HUES48 (cell line): Measurements from ENCODE around the gene ERI3.

Source experiments
- H3K27ac ChIP-seq: one replicate; pipeline ENCODE4 v1.7.0; 2013; ENCODE audit warnings: low read depth, low read length, inconsistent platforms
- H3K27me3 ChIP-seq: 2 replicates; pipeline ENCODE4 v1.6.1; 2013; ENCODE audit warnings: mild to moderate bottlenecking, low read length; ENCODE audit not compliant: control insufficient read depth, insufficient read depth
- H3K36me3 ChIP-seq: 2 replicates; pipeline ENCODE4 v1.6.1; 2013; ENCODE audit warnings: low read length; ENCODE audit not compliant: control insufficient read depth, insufficient read depth
- H3K4me1 ChIP-seq: 2 replicates; pipeline ENCODE4 v1.6.1; 2013; ENCODE audit warnings: mild to moderate bottlenecking, low read length; ENCODE audit not compliant: control insufficient read depth, insufficient read depth
- H3K4me3 ChIP-seq: 2 replicates; pipeline ENCODE4 v1.5.1; 2013; ENCODE audit warnings: mild to moderate bottlenecking, low read depth, low read length
- H3K9ac ChIP-seq: 2 replicates; pipeline ENCODE4 v1.6.1; 2013; ENCODE audit warnings: mild to moderate bottlenecking, low read depth, low read length, moderate library complexity
- H3K9me3 ChIP-seq: 2 replicates; pipeline ENCODE4 v1.6.1; 2013; ENCODE audit warnings: low read length; ENCODE audit not compliant: control insufficient read depth, insufficient read depth

The ERI3 gene

GRCh38 chr1:44328671-44329416, 26.2 kb downstream of the ERI3 start:
- no peaks in the 10 kb centered on the region for H3K27me3 ChIP-seq
- H3K36me3 ChIP-seq, result no peaks in the 10 kb centered on the region; the same call in 1 of the 2 replicates
- peaks cover 27% of the 10 kb centered on the region for H3K4me1 ChIP-seq
- no peaks in the 10 kb centered on the region for H3K9me3 ChIP-seq
- H3K4me3 ChIP-seq, result no peak overlapping the region
- H3K27ac ChIP-seq, result peak overlapping the region; percentile 69
- no peak overlapping the region for H3K9ac ChIP-seq

- H3K9me3 ChIP-seq, result no peaks in the 10 kb centered on the region
- H3K27me3 ChIP-seq, result no peaks in the 10 kb centered on the region
- no peaks in the 10 kb centered on the region; the same call in 1 of the 2 replicates for H3K36me3 ChIP-seq
- H3K9ac ChIP-seq, result no peak overlapping the region
- no peak overlapping the region for H3K4me3 ChIP-seq
- peaks cover 27% of the 10 kb centered on the region for H3K4me1 ChIP-seq
- peak overlapping the region; percentile 69 for H3K27ac ChIP-seq
These were observed 27.2 kb downstream of the ERI3 start for GRCh38 chr1:44327679-44328491.

- Histone ChIP-seq H3K27ac (peak overlapping the region; percentile 69), H3K4me1 (peaks cover 27% of the 10 kb centered on the region), H3K9ac (no peak overlapping the region), H3K9me3 (no peaks in the 10 kb centered on the region), H3K4me3 (no peak overlapping the region), H3K27me3 (no peaks in the 10 kb centered on the region), H3K36me3 (peaks cover 3% of the 10 kb centered on the region; the same call in 1 of the 2 replicates)
These were observed 28.1 kb downstream of the ERI3 start for GRCh38 chr1:44326821-44327465.

DNA sequence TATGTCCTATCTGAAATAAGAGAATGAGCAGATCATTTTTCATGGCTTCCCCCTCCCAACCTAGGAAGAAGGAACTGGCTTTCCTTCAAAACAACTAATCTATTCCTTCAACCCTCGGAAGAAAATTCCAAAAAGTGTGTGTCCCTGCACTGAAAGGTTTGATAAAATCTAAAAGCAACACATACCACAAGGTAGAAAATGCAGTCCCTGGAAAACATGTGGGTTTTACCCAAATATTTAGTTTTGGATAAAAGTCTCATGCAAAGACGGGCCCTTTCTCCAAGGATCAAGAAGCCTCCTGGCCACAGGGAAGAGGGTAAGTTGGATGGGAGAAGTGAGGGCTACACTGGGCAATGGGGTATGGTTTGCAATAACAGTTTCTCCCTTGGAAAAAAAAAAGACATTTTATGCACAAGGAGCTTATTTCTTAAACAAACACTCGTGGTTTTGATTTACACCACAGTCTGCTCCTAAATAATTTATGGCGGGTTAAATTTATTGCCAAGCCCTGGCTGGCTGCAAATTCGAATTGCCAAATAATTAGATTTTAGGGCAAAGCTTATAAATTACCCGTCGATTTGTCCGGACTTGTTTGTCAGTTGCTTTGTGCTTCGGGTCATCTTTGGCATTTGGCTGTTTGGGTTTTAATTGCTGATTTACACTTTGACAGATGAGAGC, 28.9 kb downstream of the ERI3 start:
- Histone ChIP-seq H3K27ac (no peak overlapping the region), H3K9ac (no peak overlapping the region), H3K4me3 (no peak overlapping the region), H3K27me3 (no peaks in the 10 kb centered on the region), H3K36me3 (peaks cover 4% of the 10 kb centered on the region; the same call in 1 of the 2 replicates), H3K4me1 (peaks cover 27% of the 10 kb centered on the region), H3K9me3 (no peaks in the 10 kb centered on the region)

- Histone ChIP-seq H3K27ac (no peak overlapping the region), H3K4me3 (no peak overlapping the region), H3K4me1 (peaks cover 22% of the 10 kb centered on the region), H3K36me3 (peaks cover 14% of the 10 kb centered on the region), H3K9me3 (no peaks in the 10 kb centered on the region), H3K27me3 (no peaks in the 10 kb centered on the region), H3K9ac (no peak overlapping the region)
These were observed 31.1 kb downstream of the ERI3 start for GRCh38 chr1:44323947-44324346.

- Histone ChIP-seq H3K36me3 (peaks cover 21% of the 10 kb centered on the region), H3K4me3 (no peak overlapping the region), H3K4me1 (peaks cover 19% of the 10 kb centered on the region), H3K27me3 (no peaks in the 10 kb centered on the region), H3K9ac (no peak overlapping the region), H3K9me3 (no peaks in the 10 kb centered on the region), H3K27ac (no peak overlapping the region)
These were observed 32.7 kb downstream of the ERI3 start for GRCh38 chr1:44322367-44322766.

GRCh38 chr1:44321466-44321865, 33.6 kb downstream of the ERI3 start:
- Histone ChIP-seq H3K4me1 (peaks cover 14% of the 10 kb centered on the region), H3K36me3 (peaks cover 30% of the 10 kb centered on the region), H3K9ac (no peak overlapping the region), H3K27me3 (no peaks in the 10 kb centered on the region), H3K4me3 (no peak overlapping the region), H3K27ac (no peak overlapping the region), H3K9me3 (no peaks in the 10 kb centered on the region)

GRCh38 chr1:44318097-44319088, 36.7 kb downstream of the ERI3 start:
- H3K27me3 ChIP-seq, result no peaks in the 10 kb centered on the region
- peaks cover 53% of the 10 kb centered on the region for H3K36me3 ChIP-seq
- H3K27ac ChIP-seq, result peak overlapping the region; percentile 54
- H3K4me3 ChIP-seq, result no peak overlapping the region
- peaks cover 19% of the 10 kb centered on the region for H3K4me1 ChIP-seq
- no peaks in the 10 kb centered on the region for H3K9me3 ChIP-seq
- H3K9ac ChIP-seq, result no peak overlapping the region

DNA sequence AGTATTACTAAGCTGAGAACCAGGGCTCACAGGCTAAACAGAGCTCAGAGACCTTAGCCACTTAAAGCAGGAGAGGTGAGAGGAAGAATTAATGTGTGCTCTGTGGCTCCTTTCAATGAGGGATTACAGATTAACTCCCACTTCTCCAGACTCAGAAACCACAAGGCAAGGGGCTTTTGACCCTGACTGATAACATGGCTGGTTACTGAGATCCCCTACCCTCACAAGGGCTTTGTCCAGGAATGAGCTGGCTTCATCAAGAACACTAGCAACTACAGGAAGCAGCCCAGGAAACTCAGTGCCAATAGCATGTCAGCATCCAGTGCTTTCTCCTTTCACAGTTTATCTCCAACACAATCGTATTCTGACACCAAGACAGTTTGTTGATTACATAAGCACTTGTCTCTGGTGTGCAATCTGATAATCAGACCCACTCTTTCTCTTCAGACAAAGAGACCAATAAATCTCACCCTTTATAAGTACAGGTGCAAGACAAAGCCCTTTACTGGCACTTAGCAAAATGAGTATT, 38.8 kb downstream of the ERI3 start:
- Histone ChIP-seq H3K36me3 (peaks cover 69% of the 10 kb centered on the region), H3K27me3 (no peaks in the 10 kb centered on the region), H3K27ac (no peak overlapping the region), H3K4me1 (peaks cover 19% of the 10 kb centered on the region), H3K9ac (no peak overlapping the region), H3K9me3 (no peaks in the 10 kb centered on the region), H3K4me3 (no peak overlapping the region)
